HepG2 (cell line): ENCODE measurements around the gene BTBD19. TPM values are rescaled to one million over a fixed set of nuclear protein-coding genes. Genes with fewer than 3 reads are reported as not detected.
A peak's percentile ranks its signal among the peaks of the same experiment; 100 is the strongest.

Source experiments
- ATM ChIP-seq: fragments of 450-650 bp; IDR thresholded peaks from 2 replicates; pipeline ENCODE4 v1.7.1; 2017; ENCODE audit warnings: mild to moderate bottlenecking, borderline replicate concordance
- FOXP4 ChIP-seq: sonication (generic); formaldehyde crosslinking; IDR thresholded peaks from 2 replicates; pipeline ENCODE4 v1.4.0; 2020; ENCODE audit warnings: missing genetic modification reagents
- MAZ ChIP-seq, 2 experiments: sonication (generic) in 1 of 2; formaldehyde crosslinking in 1 of 2; IDR thresholded peaks; 2 replicates each; pipeline versions ENCODE4 v1.5.0 to v1.6.1; 2012 to 2020; ENCODE audit warnings: low read depth in 2 of 2, mild to moderate bottlenecking in 2 of 2, borderline replicate concordance in 1 of 2, improper control_type of control experiment in 1 of 2, low read length in 1 of 2, missing genetic modification reagents in 1 of 2, moderate library complexity in 1 of 2
- RARA ChIP-seq: IDR thresholded peaks from 2 replicates; pipeline ENCODE4 v1.6.1; 2016; ENCODE audit warnings: missing genetic modification reagents, missing compliant biosample characterization
- REXO4 ChIP-seq: sonication (generic); formaldehyde crosslinking; IDR thresholded peaks from 2 replicates; pipeline ENCODE4 v1.8.0; 2022; ENCODE audit warnings: missing genetic modification reagents, mild to moderate bottlenecking, borderline replicate concordance
- SMAD3 ChIP-seq: sonication (generic); formaldehyde crosslinking; IDR thresholded peaks from 2 replicates; pipeline ENCODE4 v1.4.0; 2020; ENCODE audit warnings: missing genetic modification reagents
- SNRNP70 ChIP-seq: fragments of 200-400 bp; formaldehyde crosslinking; IDR thresholded peaks from 2 replicates; pipeline ENCODE4 v1.6.1; 2017; ENCODE audit warnings: mild to moderate bottlenecking, low read depth, low read length, moderate library complexity
- ZBTB43 ChIP-seq: sonication (generic); formaldehyde crosslinking; conservative IDR thresholded peaks from 2 replicates; pipeline ENCODE4 v1.4.0; 2020; ENCODE audit warnings: missing genetic modification reagents
- ZNF331 ChIP-seq: sonication (generic); formaldehyde crosslinking; IDR thresholded peaks from 2 replicates; pipeline ENCODE4 v1.4.0; 2020; ENCODE audit warnings: missing genetic modification reagents
- ZNF468 ChIP-seq: sonication (generic); formaldehyde crosslinking; IDR thresholded peaks from 2 replicates; pipeline ENCODE4 v1.8.0; 2022; ENCODE audit warnings: mild to moderate bottlenecking, moderate library complexity, missing genetic modification reagents
- ZNF570 ChIP-seq: sonication (generic); formaldehyde crosslinking; IDR thresholded peaks from 2 replicates; pipeline ENCODE4 v1.4.0; 2020; ENCODE audit warnings: mild to moderate bottlenecking, missing genetic modification reagents, borderline replicate concordance
- polyA plus RNA-seq, 8 experiments: library from polyadenylated mRNA; depleted of rRNA in 3 of 8; stranded (reverse) in 7 of 8; unstranded in 1 of 8; fragments of >200 nt; fragmentation: Illumina TruSeq in 4 of 8; extraction: Trizol in 4 of 8; gene quantifications; 2 replicates each; pipeline versions ENCODE4 v1.2.1 to v1.2.3, GENCODE V29; 2011 to 2016; ENCODE audit warnings: low read depth in 4 of 8, missing spikeins in 1 of 8, mixed read lengths in 1 of 8; ENCODE audit not compliant: insufficient read depth in 1 of 8
- total RNA-seq, 5 experiments: library from RNA; depleted of rRNA; stranded (reverse); fragments of >200 nt; fragmentation: Illumina TruSeq; extraction: Trizol; gene quantifications; 2 replicates each; pipeline ENCODE4 v1.2.3, GENCODE V29; 2016; ENCODE audit warnings: low read depth in 1 of 5
- TF ChIP-seq, protein P1 (sequence below): sonication (generic); formaldehyde crosslinking; IDR thresholded peaks from 2 replicates; pipeline ENCODE4 v1.8.0; 2022; ENCODE audit warnings: missing genetic modification reagents, mild to moderate bottlenecking, inconsistent platforms, borderline replicate concordance
- TF ChIP-seq, protein P2 (sequence below): sonication (generic); formaldehyde crosslinking; IDR thresholded peaks from 2 replicates; pipeline ENCODE4 v1.5.1; 2020; ENCODE audit warnings: missing genetic modification reagents, mild to moderate bottlenecking, borderline replicate concordance
- TF ChIP-seq, protein P3 (sequence below): sonication (generic); formaldehyde crosslinking; IDR thresholded peaks from 2 replicates; pipeline ENCODE4 v1.4.0; 2020; ENCODE audit warnings: missing genetic modification reagents

The BTBD19 gene
- total and polyA plus RNA-seq, 2 of the 13 experiments (the other 11 are each of a cell fraction or from before 2014, with no cell fraction given) = 2.7 to 6.7 TPM

- TF ChIP-seq FOXP4 (peak; percentile 49; the same call in 1 of the 2 replicates), REXO4 (CRISPR knock-in tag) (0 out of 2 replicates have a peak, but pooled peaks have one; percentile 62), SMAD3 (0 out of 2 replicates have a peak, but pooled peaks have one; percentile 40), MAZ (IDR thresholded peaks at IDR 0.05; ENCODE audit: borderline replicate concordance, low read depth, low read length) (peak; percentile 69), MAZ (CRISPR knock-in tag; IDR thresholded peaks at IDR 0.05; ENCODE audit: low read depth) (peak; percentile 83), ZNF468 (CRISPR knock-in tag) (no peak), ZBTB43 (peak; percentile 78), ZNF570 (CRISPR knock-in tag) (peak; percentile 81; the same call in 1 of the 2 replicates), ATM (no peak), SNRNP70 (no peak), RARA (CRISPR knock-in tag) (peak; percentile 66), ZNF331 (CRISPR knock-in tag) (peak; percentile 77)
- TF ChIP-seq, protein P1, sequence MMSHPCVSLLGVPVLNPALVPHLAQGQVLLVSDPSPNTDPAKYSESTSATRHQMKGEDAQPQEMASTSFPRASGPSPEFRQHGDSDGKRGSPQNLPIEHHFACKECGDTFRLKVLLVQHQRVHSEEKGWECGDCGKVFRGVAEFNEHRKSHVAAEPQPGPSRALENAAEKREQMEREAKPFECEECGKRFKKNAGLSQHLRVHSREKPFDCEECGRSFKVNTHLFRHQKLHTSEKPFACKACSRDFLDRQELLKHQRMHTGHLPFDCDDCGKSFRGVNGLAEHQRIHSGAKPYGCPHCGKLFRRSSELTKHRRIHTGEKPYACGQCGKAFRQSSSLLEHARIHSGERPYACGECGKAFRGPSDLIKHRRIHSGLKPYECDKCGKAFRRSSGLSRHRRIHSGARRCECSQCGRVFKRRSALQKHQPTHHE (CRISPR knock-in tag) = 0 out of 2 replicates have a peak, but pooled peaks have one; percentile 65
- TF ChIP-seq, protein P2, sequence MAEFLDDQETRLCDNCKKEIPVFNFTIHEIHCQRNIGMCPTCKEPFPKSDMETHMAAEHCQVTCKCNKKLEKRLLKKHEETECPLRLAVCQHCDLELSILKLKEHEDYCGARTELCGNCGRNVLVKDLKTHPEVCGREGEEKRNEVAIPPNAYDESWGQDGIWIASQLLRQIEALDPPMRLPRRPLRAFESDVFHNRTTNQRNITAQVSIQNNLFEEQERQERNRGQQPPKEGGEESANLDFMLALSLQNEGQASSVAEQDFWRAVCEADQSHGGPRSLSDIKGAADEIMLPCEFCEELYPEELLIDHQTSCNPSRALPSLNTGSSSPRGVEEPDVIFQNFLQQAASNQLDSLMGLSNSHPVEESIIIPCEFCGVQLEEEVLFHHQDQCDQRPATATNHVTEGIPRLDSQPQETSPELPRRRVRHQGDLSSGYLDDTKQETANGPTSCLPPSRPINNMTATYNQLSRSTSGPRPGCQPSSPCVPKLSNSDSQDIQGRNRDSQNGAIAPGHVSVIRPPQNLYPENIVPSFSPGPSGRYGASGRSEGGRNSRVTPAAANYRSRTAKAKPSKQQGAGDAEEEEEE (CRISPR knock-in tag) = 0 out of 2 replicates have a peak, but pooled peaks have one; percentile 48
- TF ChIP-seq, protein P3, sequence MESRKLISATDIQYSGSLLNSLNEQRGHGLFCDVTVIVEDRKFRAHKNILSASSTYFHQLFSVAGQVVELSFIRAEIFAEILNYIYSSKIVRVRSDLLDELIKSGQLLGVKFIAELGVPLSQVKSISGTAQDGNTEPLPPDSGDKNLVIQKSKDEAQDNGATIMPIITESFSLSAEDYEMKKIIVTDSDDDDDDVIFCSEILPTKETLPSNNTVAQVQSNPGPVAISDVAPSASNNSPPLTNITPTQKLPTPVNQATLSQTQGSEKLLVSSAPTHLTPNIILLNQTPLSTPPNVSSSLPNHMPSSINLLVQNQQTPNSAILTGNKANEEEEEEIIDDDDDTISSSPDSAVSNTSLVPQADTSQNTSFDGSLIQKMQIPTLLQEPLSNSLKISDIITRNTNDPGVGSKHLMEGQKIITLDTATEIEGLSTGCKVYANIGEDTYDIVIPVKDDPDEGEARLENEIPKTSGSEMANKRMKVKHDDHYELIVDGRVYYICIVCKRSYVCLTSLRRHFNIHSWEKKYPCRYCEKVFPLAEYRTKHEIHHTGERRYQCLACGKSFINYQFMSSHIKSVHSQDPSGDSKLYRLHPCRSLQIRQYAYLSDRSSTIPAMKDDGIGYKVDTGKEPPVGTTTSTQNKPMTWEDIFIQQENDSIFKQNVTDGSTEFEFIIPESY (CRISPR knock-in tag) = peak; percentile 64; the same call in 1 of the 2 replicates
Observed at GRCh38 chr1:44775078-44775929, 33.0 kb upstream of the BTBD19 start, which contains the start of gene RPS8 (continued).
